ENCODE data around the gene TRMT61A. TPM values are rescaled to one million over a fixed set of nuclear protein-coding genes. Genes with fewer than 3 reads are reported as not detected.

TRMT61A gene
- total RNA-seq, 1 experiment from 2014 or later = 18.8 TPM

DNA sequence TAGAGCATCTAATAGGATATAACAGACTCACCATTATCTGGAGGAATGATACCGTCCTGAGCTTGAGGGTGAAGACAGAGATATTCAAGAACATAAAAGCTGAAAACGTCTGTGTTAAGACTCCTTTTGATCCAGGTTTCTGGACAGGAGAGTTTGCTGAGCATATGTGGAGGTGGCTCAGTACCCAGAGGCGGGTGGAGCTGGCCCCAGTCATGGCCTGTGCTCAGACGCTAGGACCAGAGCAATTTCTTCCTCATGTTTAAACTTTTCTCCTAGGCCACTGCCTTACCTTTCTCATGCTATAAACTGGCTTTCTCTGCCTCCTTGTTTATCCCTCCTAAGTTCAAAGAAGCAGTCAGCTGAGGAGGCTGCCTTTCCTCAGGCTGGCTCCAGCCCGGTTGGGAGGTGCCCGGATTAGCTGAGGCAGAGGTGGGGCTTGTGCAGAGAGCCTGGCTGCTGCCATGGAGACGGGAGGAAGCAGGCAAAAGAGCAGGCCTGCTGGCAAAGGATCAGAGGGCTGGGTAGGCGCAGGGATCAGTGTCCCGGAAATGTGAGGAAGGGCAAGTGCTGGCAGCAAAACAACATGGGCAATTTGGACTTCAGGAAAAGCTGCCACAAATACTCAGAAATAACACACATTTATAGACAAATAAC is 47.5 kb downstream of the TRMT61A start:
- H3K4me1 ChIP-seq (replicated peaks) = peaks cover 7% of the 10 kb centered on the region
- H3K36me3 ChIP-seq = peaks cover 55% of the 10 kb centered on the region
- no peaks in the 10 kb centered on the region for H3K9me3 ChIP-seq (replicated peaks)
- H3K27me3 ChIP-seq (replicated peaks) = no peaks in the 10 kb centered on the region
- no peak overlapping the region for H3K4me3 ChIP-seq
- no peak overlapping the region; the same call in 1 of the 2 replicates for H3K27ac ChIP-seq
- peak in 1 of 2 experiments; percentile 65 for DNase-seq (ENCODE audit: low read depth in 1 of 2, low spot score in 2 of 2)

DNA sequence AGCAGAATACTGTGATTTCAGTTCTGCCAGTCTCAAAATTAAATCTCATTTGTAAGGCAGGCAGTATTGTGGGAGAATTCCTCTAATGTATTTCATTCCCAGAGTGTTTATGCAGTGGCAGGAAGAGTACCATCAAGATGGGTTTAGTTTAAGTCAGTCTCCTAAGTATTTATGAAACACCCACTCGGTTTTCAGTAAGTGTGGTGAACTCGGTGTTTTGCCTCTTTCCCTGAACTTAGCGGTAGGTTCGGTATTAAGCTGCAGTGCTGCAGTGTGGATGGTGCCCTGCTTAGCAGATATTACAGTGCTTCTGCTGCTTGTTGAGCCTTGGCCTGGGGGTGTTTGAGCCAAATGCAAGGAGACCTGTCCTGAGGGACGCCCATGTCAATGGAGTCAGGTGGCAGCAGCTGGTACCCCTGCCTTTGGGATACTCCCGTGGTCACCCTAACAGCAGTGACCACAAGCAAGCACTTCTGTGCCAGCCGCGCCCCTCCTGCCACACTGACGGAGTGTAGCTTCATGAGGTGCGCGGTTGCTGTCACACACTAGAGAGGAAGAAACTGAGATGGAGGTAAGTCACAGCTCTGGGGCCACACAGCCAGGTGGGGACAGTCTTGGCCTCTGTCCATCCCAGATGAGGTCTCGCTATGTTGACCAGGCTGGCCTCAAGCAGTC is 49.5 kb downstream of the TRMT61A start:
- no peak overlapping the region for H3K27ac ChIP-seq
- peaks cover 46% of the 10 kb centered on the region for H3K36me3 ChIP-seq
- no peaks in the 10 kb centered on the region for H3K27me3 ChIP-seq (replicated peaks)
- no peak for DNase-seq (ENCODE audit: low read depth in 1 of 2, low spot score in 2 of 2)
- H3K4me1 ChIP-seq (replicated peaks) = peaks cover 7% of the 10 kb centered on the region
- H3K9me3 ChIP-seq (replicated peaks) = no peaks in the 10 kb centered on the region
- no peak overlapping the region for H3K4me3 ChIP-seq

DNA sequence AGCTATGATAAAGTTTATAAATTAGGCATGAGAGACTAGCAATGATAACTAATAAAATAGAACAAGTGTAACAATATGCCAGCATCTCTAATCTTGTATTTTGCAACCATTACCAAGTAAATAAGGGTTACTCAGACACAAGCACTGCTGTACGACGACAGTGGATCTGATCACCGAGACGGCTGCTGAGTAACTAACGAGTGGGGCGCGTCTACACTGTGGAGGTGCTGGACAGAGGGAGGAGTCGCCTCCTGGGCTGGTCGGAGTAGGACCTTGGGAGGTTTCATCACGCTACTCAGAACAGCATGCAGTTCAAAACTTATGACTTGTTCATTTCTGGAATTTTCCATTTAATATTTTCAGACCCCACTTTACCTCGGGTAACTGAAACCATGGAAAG is 52.2 kb downstream of the TRMT61A start:
- Histone ChIP-seq H3K27me3 (replicated peaks) (no peaks in the 10 kb centered on the region), H3K9me3 (replicated peaks) (no peaks in the 10 kb centered on the region), H3K36me3 (peaks cover 27% of the 10 kb centered on the region), H3K4me3 (no peak overlapping the region), H3K27ac (no peak overlapping the region), H3K4me1 (replicated peaks) (peaks cover 7% of the 10 kb centered on the region)
- no peak for DNase-seq (ENCODE audit: low read depth in 1 of 2, low spot score in 2 of 2)

GRCh38 chr14:103581954-103582703 is 53.1 kb downstream of the TRMT61A start:
- Histone ChIP-seq H3K4me3 (no peak overlapping the region), H3K9me3 (replicated peaks) (no peaks in the 10 kb centered on the region), H3K4me1 (replicated peaks) (no peaks in the 10 kb centered on the region; the same call in 1 of the 2 replicates)

GRCh38 chr14:103584326-103584915 is 55.4 kb downstream of the TRMT61A start:
- Histone ChIP-seq H3K27ac (no peak overlapping the region), H3K4me1 (replicated peaks) (no peaks in the 10 kb centered on the region), H3K4me3 (no peak overlapping the region), H3K9me3 (replicated peaks) (no peaks in the 10 kb centered on the region), H3K27me3 (replicated peaks) (no peaks in the 10 kb centered on the region), H3K36me3 (peaks cover 6% of the 10 kb centered on the region; the same call in 1 of the 2 replicates)
- no peak for DNase-seq (ENCODE audit: low read depth in 1 of 2, low spot score in 2 of 2)

More at GRCh38 chr14:103581954-103582703, 53.1 kb downstream of the TRMT61A start:
- no peak for DNase-seq (ENCODE audit: low read depth in 1 of 2, low spot score in 2 of 2)
- Histone ChIP-seq H3K36me3 (peaks cover 19% of the 10 kb centered on the region), H3K27me3 (replicated peaks) (no peaks in the 10 kb centered on the region), H3K27ac (no peak overlapping the region)

Other genes with a start within 250 kb of the TRMT61A start
- 127 and 177 TPM in 2 replicates for gene EIF5, start 195.0 kb upstream of the TRMT61A start, total RNA-seq (2014; rRNA removed; shearing (Covaris generic))
- gene MARK3, start 143.8 kb upstream of the TRMT61A start, total RNA-seq (2014; rRNA removed; shearing (Covaris generic)) = 32.3 and 53.2 TPM in 2 replicates
- 26.4 and 39.4 TPM in 2 replicates for gene CKB, start 6.4 kb upstream of the TRMT61A start, total RNA-seq (2014; rRNA removed; shearing (Covaris generic))
- 17.6 and 19.6 TPM in 2 replicates for gene BAG5, start 33.5 kb downstream of the TRMT61A start, total RNA-seq (2014; rRNA removed; shearing (Covaris generic))
- 12.1 and 43.4 TPM in 2 replicates for gene COA8, start 33.8 kb downstream of the TRMT61A start, total RNA-seq (2014; rRNA removed; shearing (Covaris generic))
- 117 and 196 TPM in 2 replicates for gene KLC1, start 100.0 kb downstream of the TRMT61A start, total RNA-seq (2014; rRNA removed; shearing (Covaris generic))
- 20.1 and 28.4 TPM in 2 replicates for gene XRCC3, start 186.3 kb downstream of the TRMT61A start, total RNA-seq (2014; rRNA removed; shearing (Covaris generic))
- gene ZFYVE21, start 186.6 kb downstream of the TRMT61A start, total RNA-seq (2014; rRNA removed; shearing (Covaris generic)) = 44.8 and 46.3 TPM in 2 replicates

Measured in SJSA1 (cell line).